Aorta (tissue), 5 donors: ENCODE measurements around the gene SKIC3. TPM values are rescaled to one million over a fixed set of nuclear protein-coding genes. Genes with fewer than 3 reads are reported as not detected.

Source experiments
- ATAC-seq: fragments of 200-7000 bp; cut with Tn5 transposase; one replicate; pipeline ENCODE4 v1.9.1; 2022; ENCODE audit warnings: moderate library complexity; ENCODE audit not compliant: low FRiP score
- DNase-seq, 2 donors: peaks; one replicate each; pipeline ENCODE4 v3.0.0-alpha.2; 2020
- H3K27ac ChIP-seq, 2 donors: one replicate each; pipeline ENCODE4 v1.5.1; 2013; ENCODE audit warnings: low read length in 2 of 2, mild to moderate bottlenecking in 2 of 2, moderate library complexity in 2 of 2, control low read depth in 1 of 2, inconsistent platforms in 1 of 2, low read depth in 1 of 2
- H3K27me3 ChIP-seq, 2 donors: one replicate each; pipeline ENCODE4 v1.6.1; 2013; ENCODE audit warnings: control low read depth in 1 of 2, low read length in 1 of 2, mild to moderate bottlenecking in 1 of 2, moderate library complexity in 1 of 2; ENCODE audit not compliant: insufficient read depth in 2 of 2, control insufficient read depth in 1 of 2
- H3K36me3 ChIP-seq, 2 donors: one replicate each; pipeline ENCODE4 v1.6.1; 2013; ENCODE audit warnings: control low read depth in 1 of 2, low read length in 1 of 2, mild to moderate bottlenecking in 1 of 2; ENCODE audit not compliant: insufficient read depth in 2 of 2, control insufficient read depth in 1 of 2
- H3K4me1 ChIP-seq, 2 donors: one replicate each; pipeline ENCODE4 v1.6.1; 2013; ENCODE audit warnings: low read length in 2 of 2, control low read depth in 1 of 2, mild to moderate bottlenecking in 1 of 2, moderate library complexity in 1 of 2; ENCODE audit not compliant: insufficient read depth in 2 of 2, control insufficient read depth in 1 of 2
- H3K4me3 ChIP-seq, 2 donors: one replicate each; pipeline ENCODE4 v1.5.1; 2013; ENCODE audit warnings: low read length in 2 of 2, control low read depth in 1 of 2, mild to moderate bottlenecking in 1 of 2
- H3K9me3 ChIP-seq: one replicate; pipeline ENCODE4 v1.6.1; 2013; ENCODE audit warnings: mild to moderate bottlenecking, low read length; ENCODE audit not compliant: control insufficient read depth
- WGBS, 2 donors: extraction: QIAGEN DNeasy Blood & Tissue Kit; methylation state at CpG; one replicate each; pipeline ENCODE4 v1.1.7; 2013; 5-methylcytosine and 5-hydroxymethylcytosine counted together
- intact Hi-C, 2 donors: fragments of 100-400 bp; cut with DNase I; formaldehyde crosslinking; loops; one replicate each; pipeline versions ENCODE4 v1.14.2 to v1.15.0; 2022
- polyA plus RNA-seq, 2 donors: library from polyadenylated mRNA; stranded (reverse); fragments of 200-250 nt; gene quantifications; one replicate each; pipeline ENCODE4 v1.2.3, GENCODE V29; 2013
- total RNA-seq, 2 donors: library from RNA; stranded (reverse); fragmentation: NEBNext Ultra II Directional; extraction: Animal tissue kit (Norgen Biotek cat#: 25700); gene quantifications; one replicate each; pipeline ENCODE4 v1.2.1, GENCODE V29; 2021
- donor health status: healthy with polysubstance abuse.
- donor health status: Bipolar disorder and iron deficiency.
- donor health status: DM: no; HTN: no; CAD: no.
- donor health status: DM: no; HTN: no; CAD: no.
- donor health status: DM: yes; HTN: yes; CAD: no.

SKIC3 gene
- total and polyA plus RNA-seq, 4 donors: 14.8 to 98.4 (median 54.4) TPM

- Histone ChIP-seq H3K27me3 (no peaks in the 10 kb centered on the region), H3K27ac (peak overlapping the region in 1 of 2 donors; percentile 14), H3K4me1 (no peaks in the 10 kb centered on the region), H3K36me3 (peaks cover 0 to 3% of the 10 kb centered on the region in 2 donors), H3K4me3 (no peak overlapping the region), H3K9me3 (no peaks in the 10 kb centered on the region)
- 14 to 21% methylated on average over 3 of the region's 3 CpGs for WGBS, 2 donors
- ATAC-seq: no peak
- intact Hi-C loops: no loop called here
- no peak for DNase-seq
Measured at GRCh38 chr5:95543017-95543705, 11.6 kb downstream of the SKIC3 start.

DNA sequence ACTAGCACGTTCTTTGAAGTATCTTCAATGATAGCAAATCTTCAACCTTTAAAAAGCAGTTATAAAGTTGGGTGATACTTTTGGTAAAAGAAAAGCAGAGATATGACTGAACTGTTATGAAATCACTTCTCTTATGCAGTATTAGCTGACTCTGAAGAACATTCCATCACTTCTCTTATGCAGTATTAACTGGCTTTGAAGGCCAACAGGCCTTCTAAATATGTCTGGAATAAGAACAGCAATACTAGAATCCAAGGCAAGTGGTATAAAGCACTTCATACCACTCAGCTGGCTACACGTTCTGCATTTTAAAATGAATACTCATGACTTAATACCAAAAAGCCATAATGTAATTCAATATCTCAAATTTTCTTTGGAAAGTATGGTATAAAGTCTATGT, 17.3 kb downstream of the SKIC3 start:
- ATAC-seq (no peak), DNase-seq (no peak)
- Histone ChIP-seq H3K4me1 (no peaks in the 10 kb centered on the region), H3K27me3 (no peaks in the 10 kb centered on the region), H3K9me3 (no peaks in the 10 kb centered on the region), H3K27ac (no peak overlapping the region), H3K4me3 (no peak overlapping the region), H3K36me3 (peaks cover 0 to 2% of the 10 kb centered on the region in 2 donors)
- 39 to 46% methylated on average over 2 of the region's 2 CpGs for WGBS, 2 donors
- intact Hi-C loops: no loop called here

GRCh38 chr5:95533761-95534160, 21.0 kb downstream of the SKIC3 start:
- H3K27ac ChIP-seq: peak overlapping the region in 1 of 2 donors; percentile 14
- intact Hi-C loops: no loop called here
- ATAC-seq (no peak), DNase-seq (no peak)
- H3K9me3 ChIP-seq: no peaks in the 10 kb centered on the region
- H3K4me3 ChIP-seq: no peak overlapping the region
- no peaks in the 10 kb centered on the region for H3K27me3 ChIP-seq
- peaks cover 0 to 5% of the 10 kb centered on the region in 2 donors for H3K36me3 ChIP-seq
- no peaks in the 10 kb centered on the region for H3K4me1 ChIP-seq

DNA sequence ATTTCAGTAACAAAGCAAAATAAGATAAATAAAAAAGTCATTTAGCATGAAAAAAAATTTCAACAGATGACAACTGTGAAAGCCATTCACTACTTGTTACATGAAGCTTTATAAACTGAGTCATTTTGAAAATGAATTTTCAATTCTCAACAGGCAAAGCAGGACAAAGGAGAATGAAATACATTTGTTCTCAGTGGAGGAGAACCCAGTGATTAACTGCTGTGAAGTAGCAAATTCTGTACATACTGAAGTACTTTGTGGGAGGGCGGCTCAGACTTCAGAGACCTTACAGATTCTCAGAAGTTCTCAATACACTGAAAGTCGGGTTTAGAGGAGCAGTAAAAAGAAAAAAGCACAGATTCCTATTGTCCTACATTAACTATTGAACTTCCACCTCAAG, 21.7 kb downstream of the SKIC3 start:
- H3K27ac ChIP-seq: no peak overlapping the region
- no peak overlapping the region for H3K4me3 ChIP-seq

DNA sequence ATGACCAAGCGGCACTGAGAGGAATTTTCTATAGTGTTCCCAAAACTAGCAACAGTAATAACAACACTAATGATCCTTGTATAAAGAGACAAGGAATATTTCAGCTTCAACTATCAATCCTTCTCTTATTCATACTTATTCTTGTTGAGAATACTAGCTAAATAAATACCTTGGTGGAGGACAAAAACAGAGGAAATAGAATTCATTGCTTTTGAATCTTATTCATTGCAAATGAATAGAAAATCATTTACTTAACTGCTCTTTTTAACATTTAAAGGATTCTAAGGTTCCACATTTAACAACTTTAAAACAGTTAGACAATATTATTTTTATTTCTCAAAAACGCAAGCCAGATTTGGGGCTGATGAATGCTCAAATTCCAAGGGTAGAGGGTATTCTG, 22.4 kb downstream of the SKIC3 start:
- 80 to 83% methylated on average over 2 of the region's 2 CpGs for WGBS, 2 donors
- Histone ChIP-seq H3K4me1 (no peaks in the 10 kb centered on the region), H3K36me3 (peaks cover 3 to 7% of the 10 kb centered on the region in 2 donors), H3K27ac (no peak overlapping the region), H3K27me3 (no peaks in the 10 kb centered on the region), H3K9me3 (no peaks in the 10 kb centered on the region), H3K4me3 (no peak overlapping the region)
- intact Hi-C loops: no loop called here
- DNase-seq (no peak), ATAC-seq (no peak)

More for the DNA sequence above, 21.7 kb downstream of the SKIC3 start:
- H3K9me3 ChIP-seq: no peaks in the 10 kb centered on the region
- ATAC-seq (no peak), DNase-seq (no peak)
- 55 to 63% methylated on average over 2 of the region's 2 CpGs for WGBS, 2 donors
- peaks cover 3 to 7% of the 10 kb centered on the region in 2 donors for H3K36me3 ChIP-seq
- no peaks in the 10 kb centered on the region for H3K4me1 ChIP-seq
- intact Hi-C loops: no loop called here
- H3K27me3 ChIP-seq: no peaks in the 10 kb centered on the region

DNA sequence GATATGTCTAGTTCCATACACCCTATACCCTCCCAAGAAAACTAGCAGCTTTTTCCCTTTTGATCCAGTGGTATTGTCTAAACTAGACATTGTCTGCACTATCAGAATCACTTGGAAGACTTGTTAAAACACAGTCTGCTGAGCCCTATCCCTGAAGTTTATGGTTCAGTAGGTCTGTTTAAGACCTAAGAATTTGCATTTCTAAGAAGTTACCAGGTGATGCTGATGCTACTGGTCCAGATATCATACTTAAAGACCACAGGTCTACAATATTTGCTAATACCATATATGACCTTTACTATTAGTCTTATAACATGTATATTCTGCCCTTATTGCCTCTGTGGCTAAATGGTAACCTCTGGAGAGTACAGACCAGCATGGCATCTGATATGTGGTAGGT, 23.3 kb downstream of the SKIC3 start:
- Histone ChIP-seq H3K4me3 (no peak overlapping the region), H3K4me1 (no peaks in the 10 kb centered on the region), H3K27me3 (no peaks in the 10 kb centered on the region), H3K27ac (no peak overlapping the region), H3K36me3 (peaks cover 3 to 8% of the 10 kb centered on the region in 2 donors), H3K9me3 (no peaks in the 10 kb centered on the region)
- intact Hi-C loops: no loop called here
- DNase-seq: no peak
- ATAC-seq: no peak

- Histone ChIP-seq H3K36me3 (peaks cover 3 to 10% of the 10 kb centered on the region in 2 donors), H3K27ac (no peak overlapping the region), H3K4me1 (no peaks in the 10 kb centered on the region), H3K9me3 (no peaks in the 10 kb centered on the region), H3K4me3 (no peak overlapping the region), H3K27me3 (no peaks in the 10 kb centered on the region)
- no peak for ATAC-seq
- intact Hi-C loops: no loop called here
- 96% methylated on average over 2 of the region's 2 CpGs for WGBS, 2 donors
- DNase-seq: no peak
Measured at GRCh38 chr5:95530416-95530815, 24.4 kb downstream of the SKIC3 start.

- Histone ChIP-seq H3K36me3 (peaks cover 3 to 8% of the 10 kb centered on the region in 2 donors), H3K4me3 (no peak overlapping the region), H3K27me3 (no peaks in the 10 kb centered on the region), H3K9me3 (no peaks in the 10 kb centered on the region), H3K27ac (no peak overlapping the region), H3K4me1 (no peaks in the 10 kb centered on the region)
- intact Hi-C loops: no loop called here
- DNase-seq: no peak
- no peak for ATAC-seq
Measured at GRCh38 chr5:95528565-95528964, 26.2 kb downstream of the SKIC3 start.

GRCh38 chr5:95526871-95527270, 27.9 kb downstream of the SKIC3 start:
- H3K4me3 ChIP-seq: no peak overlapping the region
- no peaks in the 10 kb centered on the region for H3K9me3 ChIP-seq
- intact Hi-C loops: no loop called here
- no peak for DNase-seq
- no peak for ATAC-seq
- 94 to 95% methylated on average over 2 of the region's 2 CpGs for WGBS, 2 donors
- H3K4me1 ChIP-seq: no peaks in the 10 kb centered on the region
- no peak overlapping the region for H3K27ac ChIP-seq
- no peaks in the 10 kb centered on the region for H3K27me3 ChIP-seq
- H3K36me3 ChIP-seq: peaks cover 3 to 9% of the 10 kb centered on the region in 2 donors
